Measurements from ENCODE around the gene PRSS3.
A peak's percentile ranks its signal among the peaks of the same experiment; 100 is the strongest.
"Not testable (repeated sequence)": the region's sequence is repeated elsewhere in the genome, so short reads cannot be mapped to it uniquely, and the experiment has no call there.

The PRSS3 gene

DNA sequence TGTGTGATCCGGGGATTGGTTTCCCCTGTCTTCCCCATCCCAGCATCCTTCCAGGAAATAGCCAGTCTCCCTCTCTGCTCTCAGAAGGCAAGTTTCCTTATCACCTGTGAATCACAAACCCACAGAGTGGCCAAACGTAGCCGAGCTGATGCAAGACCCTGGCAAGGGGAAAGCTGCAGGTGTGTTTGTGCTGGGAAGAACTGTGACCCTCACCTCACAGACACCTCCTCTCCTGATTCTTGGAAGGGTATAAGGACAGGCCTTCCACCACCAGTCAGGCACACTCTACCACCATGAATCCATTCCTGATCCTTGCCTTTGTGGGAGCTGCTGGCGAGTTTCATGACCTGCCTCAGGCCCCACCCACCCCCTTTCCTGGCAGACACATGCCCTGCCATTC is at the start of gene PRSS3:
Gene PRSS3 (plus strand): TSS at position 281 of the 400 bp plus-strand sequence. CDS start 13 bp downstream, at position 294.
- no peak for DNase-seq (ENCODE audit: low read depth in 1 of 2, low spot score in 1 of 2)

DNA sequence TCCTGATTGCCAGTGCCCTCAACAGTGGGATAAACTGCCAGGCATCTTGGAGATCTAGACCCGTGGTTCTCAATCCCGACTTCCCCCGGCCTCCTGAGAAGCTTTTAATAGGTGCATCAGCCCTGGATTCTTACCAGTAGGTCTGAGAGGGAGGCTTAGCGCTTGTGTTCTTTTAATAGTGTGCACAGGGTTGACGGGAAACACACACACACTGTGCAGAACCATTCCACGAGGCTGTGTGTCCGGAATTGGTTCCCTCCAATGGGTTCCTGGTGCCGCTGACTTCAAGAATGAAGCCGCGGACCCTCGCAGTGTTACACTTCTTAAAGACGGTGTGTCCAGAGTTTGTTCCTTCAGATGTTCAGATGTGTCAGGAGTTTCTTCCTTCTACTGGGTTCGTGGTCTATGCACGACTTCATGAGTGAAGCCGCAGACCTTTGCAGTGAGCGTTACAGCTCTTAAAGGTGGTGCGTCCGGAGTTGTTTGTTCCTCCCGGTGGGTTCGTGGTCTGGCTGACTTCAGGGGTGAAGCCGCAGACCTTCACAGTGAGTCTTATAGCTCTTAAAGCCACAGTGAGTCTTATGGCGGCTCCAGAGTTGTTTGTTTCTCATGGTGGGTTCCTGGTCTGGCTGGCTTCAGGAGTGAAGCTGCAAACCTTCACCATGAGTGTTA is 46.6 kb upstream of the PRSS3 start:
- DNase-seq (ENCODE audit: low read depth in 1 of 2, low spot score in 1 of 2) = no peak

DNA sequence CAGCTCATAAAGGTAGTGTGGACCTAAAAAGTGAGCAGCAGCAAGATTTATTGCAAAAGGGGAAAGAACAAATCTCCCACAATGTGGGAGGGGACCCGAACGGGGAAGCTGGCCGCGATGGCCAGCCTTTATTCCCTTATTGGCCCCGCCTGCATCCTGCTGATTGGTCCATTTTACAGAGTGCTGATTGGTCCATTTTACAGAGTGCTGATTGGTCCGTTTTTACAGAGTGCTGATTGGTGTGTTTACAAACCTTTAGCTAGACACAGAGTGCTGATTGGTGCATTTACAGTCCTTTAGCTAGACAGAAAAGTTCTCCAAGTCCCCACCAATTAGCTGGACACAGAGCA is 46.1 kb upstream of the PRSS3 start:
- DNase-seq (ENCODE audit: low read depth in 1 of 2, low spot score in 1 of 2) = not testable (repeated sequence)

DNA sequence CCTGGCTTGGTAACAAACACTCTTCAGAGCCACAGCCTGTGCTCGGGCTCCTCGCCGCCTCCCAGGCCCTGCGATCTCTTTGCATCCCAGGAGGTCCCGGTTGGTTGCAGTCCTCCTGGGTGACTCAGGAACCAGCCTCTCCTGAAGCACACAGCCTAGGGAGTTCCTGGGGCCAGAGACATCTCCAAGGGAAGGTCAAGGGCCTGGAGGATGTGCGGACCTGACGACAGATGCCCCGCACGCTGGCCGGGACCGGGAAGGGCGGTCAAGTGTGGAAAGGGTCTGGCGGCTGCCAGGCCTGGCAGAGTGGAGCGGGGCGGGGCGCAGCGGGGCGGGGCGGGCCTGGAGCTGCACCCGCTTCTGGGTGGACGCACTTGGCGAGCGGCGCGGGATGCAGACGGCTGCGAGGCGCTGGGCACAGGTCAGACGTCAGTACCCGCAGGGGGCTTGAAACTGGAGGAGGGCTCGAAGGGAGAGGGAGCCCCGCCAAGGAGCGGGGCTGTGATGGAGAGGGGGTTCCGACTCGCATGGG is 45.0 kb upstream of the PRSS3 start:
- no peak for DNase-seq (ENCODE audit: low read depth in 1 of 2, low spot score in 1 of 2)

DNA sequence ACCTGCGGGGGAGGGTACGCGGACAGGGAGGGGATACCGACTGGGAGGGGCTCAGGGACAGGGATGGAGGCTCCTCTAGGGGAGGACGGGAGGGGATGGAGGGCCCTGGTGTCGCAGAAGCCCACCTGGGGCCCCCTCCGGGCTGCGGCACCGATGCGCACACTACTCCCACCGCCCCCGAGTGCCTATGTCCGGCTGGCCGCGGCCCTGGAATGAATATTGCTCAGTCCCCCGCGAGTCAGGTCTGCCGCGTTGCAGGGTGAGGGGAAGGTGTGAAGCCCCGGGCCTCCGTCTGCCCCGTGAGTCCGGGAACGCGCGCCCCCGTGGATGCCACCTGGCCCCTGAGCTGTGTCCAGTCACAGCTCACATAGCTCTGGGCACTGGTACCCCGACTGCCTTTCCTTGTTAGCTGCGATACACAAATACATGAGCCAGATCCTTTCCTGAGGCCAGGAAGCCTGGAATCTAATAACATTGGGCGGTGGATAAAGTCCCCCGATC is 44.5 kb upstream of the PRSS3 start:
- no peak for DNase-seq (ENCODE audit: low read depth in 1 of 2, low spot score in 1 of 2)

DNA sequence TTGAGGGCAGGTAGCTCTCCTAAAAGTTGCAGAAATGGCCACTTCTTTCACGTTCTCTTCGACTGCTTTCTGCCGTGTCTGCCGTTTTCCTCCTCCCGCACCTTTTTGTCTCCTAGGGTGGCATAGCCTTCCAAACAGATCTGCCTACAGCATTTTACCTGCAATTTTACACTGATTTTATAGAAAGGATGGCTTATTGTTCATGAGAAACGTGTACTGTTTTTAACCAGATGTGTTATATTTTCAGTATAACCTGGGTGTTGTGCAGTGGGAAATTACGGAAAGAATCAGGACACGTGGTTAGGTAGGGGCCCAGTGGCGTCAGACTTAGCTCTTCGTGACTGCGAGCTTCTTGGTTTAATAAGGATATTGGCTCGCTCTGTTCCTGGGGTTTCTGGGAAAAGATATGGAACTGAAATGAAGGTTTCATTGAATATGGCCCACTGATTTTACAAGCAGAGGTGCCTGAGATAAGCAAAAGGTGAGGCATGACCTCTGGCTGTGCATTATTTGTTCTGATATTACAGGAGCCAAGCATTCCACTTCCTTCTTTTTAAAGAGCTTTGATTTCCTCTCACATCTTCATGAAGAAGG is 43.7 kb upstream of the PRSS3 start:
- DNase-seq (ENCODE audit: low read depth in 1 of 2, low spot score in 1 of 2) = no peak

DNA sequence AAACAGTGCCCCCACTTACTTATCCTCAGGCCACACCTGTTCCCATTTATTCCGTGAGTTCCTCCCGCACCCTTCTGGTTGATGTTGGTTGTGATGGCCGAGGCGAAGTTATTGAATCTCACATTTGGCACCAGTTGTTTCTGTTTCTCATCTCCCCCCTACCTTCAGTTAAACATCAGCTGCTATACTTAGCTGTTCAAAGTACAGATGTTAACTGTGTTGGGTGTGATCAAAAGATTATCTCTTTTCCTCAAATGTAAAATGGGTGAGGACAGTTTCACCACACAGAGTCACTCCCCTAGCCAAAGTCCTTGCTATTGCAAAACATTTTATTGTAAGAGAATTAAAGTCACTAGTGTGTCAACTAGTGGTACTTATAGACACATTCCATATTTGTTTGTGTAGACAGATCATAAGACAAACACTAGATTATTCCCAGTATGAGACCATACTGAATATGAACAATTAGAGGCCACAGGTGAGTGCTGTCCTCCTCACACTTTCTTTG is 43.2 kb upstream of the PRSS3 start:
- DNase-seq (ENCODE audit: low read depth in 1 of 2, low spot score in 1 of 2) = no peak

DNA sequence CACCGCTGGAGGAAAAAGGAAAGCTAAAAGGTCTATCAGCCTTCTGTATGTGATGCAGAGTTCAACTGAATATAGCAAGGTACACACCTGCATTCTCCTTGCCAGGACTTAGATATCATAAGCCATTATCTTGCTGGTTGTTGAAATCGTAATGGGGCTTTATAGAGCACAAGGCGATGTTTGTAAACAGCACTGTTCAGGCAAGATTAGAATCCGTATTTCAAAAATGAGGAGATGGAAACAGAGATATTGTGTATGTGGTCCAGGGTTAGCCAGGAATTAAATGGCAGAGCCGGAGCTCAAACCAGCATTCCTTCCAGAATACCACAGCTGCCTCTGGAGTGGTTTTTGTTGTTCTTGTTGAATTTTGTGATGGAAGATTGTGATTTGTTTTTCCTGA is 42.6 kb upstream of the PRSS3 start:
- DNase-seq (ENCODE audit: low read depth in 1 of 2, low spot score in 1 of 2) = not testable (repeated sequence)

DNA sequence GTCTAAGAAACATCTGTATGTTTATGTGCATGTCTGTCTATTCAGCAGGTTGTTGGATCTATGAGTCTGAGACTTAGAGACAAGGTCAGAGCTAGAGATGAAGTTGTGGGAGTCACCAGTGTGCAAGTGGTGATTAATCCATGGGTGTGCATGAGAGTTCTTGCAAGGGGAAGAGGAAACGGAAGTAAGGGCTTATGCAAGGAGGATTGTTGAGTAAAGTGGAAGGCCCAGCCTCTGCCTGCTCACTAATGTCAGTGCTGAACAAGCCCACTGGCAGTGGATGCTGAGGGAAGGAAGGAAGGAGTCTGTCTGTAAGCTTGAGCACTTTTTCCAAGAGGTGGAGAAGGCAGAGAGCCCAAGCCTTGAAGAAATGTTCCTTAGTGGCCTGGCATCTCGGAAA is 35.7 kb upstream of the PRSS3 start:
- not testable (repeated sequence) for DNase-seq (ENCODE audit: low read depth in 1 of 2, low spot score in 1 of 2)

DNA sequence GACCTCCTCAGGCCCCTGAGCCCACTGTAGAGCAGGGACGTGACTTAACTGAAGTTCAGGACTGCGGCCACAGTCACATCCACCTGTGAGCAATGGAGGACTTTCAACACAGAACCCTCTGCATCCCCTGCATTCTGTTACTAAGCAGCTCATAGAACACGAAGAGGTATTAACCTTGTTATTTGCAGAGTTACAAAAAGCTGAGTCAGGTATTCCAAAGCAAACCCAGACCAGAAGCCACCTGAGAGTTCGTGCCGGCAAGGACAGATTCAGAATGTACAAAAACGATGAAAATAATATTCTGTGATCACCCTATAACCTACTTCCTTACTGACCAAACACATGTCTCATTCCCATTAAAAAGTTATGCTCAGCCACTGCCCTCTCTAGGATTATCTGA is 33.0 kb upstream of the PRSS3 start:
- DNase-seq (ENCODE audit: low read depth in 1 of 2, low spot score in 1 of 2) = no peak

DNA sequence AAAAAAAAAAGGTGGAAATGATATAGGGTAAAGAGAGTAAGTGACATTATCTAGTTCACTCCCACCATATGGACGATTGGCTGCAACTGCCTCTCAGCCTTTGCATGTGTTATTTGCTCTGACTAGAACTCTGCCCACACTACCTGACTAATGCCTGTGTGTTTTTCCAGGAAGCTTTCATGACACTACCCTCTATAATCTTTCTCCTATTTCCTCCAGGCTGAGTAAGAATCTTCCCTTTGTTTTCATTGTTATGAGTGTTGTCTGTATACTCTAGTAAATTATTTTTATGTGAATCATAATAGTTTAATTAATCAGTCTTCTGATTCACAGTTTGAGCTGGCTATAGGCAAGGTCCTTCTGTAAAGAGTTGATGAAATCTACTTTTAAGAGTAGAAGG is 31.7 kb upstream of the PRSS3 start:
- DNase-seq (ENCODE audit: low read depth in 1 of 2, low spot score in 1 of 2) = not testable (repeated sequence)

DNA sequence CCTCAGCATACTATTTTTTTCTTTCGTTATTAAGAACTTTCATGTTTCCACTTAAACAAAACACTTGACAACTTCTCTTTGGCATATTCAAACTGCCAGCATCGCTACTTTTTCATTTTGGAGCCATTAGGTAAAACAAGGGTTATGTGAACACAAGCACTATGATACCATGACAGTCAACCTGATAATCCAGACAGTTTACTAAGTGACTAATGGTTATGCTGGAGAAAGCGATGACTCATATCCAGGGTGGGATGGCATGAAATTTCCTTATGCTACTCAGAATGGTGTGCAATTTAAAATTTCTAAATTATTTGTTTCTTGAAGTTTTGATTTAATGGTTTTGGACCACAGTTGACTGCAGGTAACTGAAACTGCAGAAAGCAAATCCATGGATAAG is 29.9 kb upstream of the PRSS3 start:
- no peak for DNase-seq (ENCODE audit: low read depth in 1 of 2, low spot score in 1 of 2)

DNA sequence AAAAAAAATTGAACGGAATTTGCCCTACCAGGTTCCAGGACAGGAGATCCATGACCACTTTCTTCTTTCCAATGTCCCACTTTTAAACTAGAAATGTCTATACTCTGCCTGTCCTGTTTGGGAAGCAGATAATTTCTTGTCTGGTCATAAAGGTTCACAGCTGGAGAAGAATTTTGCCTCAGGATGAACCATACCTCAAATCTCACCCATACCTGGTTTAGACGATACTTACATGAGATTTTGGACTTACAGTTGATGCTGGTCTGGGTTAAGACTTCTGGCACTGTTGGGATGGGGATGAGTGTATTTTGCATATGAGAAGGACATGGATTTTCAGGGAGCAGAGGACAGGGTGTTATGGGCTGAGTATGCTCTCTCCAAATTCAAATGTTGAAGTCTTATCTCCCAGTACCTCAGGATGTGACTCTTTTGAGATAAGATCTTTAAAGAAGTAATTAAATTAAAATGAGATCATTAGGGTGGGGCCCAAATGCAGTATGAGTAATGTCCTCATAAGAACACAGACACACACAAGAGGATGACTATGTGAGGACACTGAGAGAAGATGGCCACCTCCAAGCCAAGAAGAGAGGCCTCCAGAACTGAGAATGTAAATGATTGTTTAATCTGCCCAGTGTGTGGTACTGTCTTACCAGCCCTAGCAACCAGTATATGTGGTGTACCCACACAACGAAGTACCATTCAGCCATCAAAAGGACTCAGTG is 25.0 kb upstream of the PRSS3 start:
- not testable (repeated sequence) for DNase-seq (ENCODE audit: low read depth in 1 of 2, low spot score in 1 of 2)

DNA sequence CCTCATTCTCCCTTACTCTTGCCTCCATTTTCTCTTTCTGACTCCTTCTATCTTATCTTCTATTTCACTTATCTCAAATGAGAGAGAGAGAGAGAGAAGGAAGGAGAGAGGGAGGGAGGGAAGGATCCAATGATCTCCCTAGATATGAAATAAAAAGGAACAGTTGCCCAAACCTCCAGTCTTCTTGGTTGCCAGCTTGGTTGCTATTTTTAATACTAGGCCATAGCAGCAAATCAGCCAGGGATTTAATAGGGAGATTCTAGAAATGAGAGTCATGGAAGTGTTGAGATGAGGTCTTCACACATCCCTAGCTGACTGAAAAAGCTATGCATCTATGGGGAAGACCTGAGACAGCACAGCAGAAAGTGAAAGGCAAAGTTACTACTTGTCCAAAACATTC is 22.2 kb upstream of the PRSS3 start:
- not testable (repeated sequence) for DNase-seq (ENCODE audit: low read depth in 1 of 2, low spot score in 1 of 2)

DNA sequence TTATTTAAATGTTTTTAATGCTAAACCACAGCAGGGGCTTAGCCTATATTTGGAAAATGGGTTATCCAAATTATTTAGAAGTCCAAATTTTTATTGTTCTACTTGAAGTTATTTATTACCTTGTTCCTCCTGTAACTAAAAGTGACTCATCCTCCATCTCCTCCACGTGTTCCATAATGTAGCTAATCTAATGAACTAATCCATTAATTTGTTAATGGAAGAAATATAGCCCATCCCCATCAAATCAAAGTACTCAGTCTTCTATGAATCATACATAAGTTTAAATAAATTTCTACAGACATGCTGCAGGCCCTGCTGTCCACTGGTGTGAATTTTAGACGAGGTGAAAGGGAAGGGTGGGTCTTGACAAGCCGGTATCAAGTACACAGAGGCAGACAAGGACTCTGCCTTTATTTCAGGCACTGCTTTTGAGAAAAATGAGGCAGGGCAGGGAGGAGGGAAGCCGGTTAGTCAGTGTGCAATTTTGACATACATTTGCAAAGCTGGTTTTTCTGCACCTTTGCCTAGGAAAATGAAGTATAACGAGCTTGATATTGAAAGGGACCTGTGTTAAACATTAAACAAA is 21.2 kb upstream of the PRSS3 start:
- DNase-seq (ENCODE audit: low read depth in 1 of 2, low spot score in 1 of 2) = not testable (repeated sequence)

DNA sequence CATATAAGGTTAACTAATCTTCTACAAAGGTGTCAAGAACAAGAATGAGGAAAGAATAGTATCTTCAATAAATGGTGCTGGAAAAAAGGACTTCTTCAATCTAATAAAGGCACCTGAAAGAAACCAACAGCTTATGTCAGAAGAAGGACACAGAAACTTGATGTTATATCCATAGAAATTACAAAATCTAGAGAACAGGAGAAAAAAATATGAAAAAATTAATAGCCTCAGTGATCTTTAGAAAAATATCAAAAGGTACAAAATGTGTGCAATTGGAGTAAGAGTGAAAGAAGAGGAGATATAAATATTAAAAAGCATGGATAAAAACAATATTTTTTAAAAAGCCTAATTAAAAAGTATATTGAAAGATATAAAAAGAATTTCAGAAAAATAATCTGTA is 18.8 kb upstream of the PRSS3 start:
- no peak for DNase-seq (ENCODE audit: low read depth in 1 of 2, low spot score in 1 of 2)

DNA sequence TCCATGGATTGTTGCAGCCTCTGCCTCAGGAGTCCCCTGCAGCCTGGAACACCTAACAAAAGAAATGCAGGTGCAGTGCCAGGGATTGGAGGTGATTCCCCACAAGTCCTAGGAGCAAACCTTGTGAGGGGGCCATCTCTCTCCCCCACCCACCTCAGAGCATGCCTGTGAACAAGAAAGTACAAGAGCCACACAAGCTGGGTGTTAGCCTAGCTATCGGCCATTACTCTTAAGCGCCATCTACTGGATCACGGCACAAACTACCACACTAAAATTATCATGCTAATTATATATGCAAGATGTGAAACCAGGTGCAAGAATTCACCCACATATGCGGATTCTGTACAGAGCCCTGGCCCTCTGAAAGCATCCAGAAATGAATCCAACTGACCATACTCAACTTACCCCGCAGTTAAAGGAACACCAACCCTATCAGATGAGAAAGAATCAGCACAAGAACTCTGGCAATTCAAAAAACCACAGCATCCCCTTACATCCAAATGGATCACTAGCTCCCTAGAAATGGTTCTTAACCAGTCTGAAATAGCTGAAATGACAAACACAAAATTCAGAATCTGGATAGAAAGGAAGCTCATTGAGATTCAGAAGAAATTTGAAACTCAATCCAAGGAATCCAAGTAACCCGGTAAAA is 16.5 kb upstream of the PRSS3 start:
- peak in 1 of 2 donors; percentile 5 for DNase-seq (ENCODE audit: low read depth in 1 of 2, low spot score in 1 of 2)

DNA sequence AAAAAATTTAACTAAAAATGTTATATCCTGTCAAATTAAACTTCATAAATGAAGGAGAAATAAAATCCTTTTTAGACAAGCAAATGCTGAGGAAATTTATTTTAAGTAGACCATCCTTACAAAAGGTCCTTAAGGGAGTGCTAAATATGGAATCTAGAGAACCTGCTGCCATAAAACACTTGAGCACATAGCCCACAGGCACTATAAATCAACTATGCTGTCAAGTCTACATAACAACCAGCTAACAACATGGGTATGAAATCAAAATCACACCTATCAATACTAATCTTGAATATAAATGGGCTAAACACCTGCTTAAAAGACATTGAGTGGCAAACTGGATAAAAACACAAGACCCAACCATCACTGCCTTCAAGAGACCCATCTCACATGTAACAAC is 15.1 kb upstream of the PRSS3 start:
- no peak for DNase-seq (ENCODE audit: low read depth in 1 of 2, low spot score in 1 of 2)

DNA sequence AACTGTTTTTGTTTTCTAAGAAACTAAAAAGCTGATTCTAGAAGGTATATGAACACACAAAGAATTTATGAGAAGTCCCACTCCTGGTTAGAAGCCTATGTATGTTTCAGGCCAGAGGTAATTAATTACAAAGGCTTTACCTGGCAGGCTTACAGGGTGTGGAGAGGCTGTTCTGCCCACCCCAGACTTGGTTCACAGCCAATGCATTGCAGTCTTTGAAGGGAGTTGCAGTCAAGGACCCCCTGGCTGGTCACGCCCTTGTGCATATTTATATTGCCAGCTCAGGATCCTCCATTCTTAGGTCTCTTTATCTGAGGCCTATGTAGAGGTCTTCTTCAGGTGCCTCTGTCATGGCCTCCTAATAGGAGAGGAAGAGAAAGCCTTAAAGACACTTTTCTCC is 13.6 kb upstream of the PRSS3 start:
- no peak for DNase-seq (ENCODE audit: low read depth in 1 of 2, low spot score in 1 of 2)

DNA sequence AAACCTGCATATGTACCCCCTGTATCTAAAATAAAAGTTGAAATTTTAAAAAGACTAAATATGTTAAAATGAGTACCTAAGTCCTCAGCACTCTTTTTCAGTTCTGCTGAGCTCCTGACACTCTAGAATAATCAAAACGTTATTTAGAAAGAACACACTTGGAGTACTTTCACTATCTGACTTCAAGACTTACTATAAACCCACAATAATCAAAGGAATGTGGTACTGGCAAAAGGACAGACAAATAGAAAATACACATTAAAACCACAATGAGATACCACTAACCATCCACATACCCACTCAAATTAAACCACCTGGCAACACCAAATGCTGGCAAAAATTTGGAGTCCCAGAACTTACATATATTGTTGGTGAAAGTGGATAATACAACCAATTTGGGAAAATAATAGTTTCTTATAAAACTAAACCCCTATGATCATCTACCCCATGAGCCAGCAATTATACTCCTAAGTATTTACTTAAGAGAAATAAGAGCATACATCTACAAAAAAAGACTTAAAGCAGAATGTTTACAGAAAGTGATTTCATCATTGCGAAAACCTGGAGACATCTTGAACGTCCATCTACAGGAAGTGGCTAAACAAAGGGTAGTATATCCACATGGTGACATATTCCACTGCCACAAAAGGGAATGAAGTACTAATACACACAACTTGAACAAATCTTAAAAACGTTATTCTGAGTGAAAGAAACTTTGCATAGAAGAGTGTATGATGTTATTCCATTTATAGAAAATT is 12.8 kb upstream of the PRSS3 start:
- no peak for DNase-seq (ENCODE audit: low read depth in 1 of 2, low spot score in 1 of 2)
